Stimulated activated CD4-positive, alpha-beta T cell treated with anti-CD3 and anti-CD28 coated beads, Interleukin-1b, Interleukin-23, amount 100 ng/mL, for 24 hours (primary cell): ENCODE results near the gene ATP6V1F.

Experiments
- DNase-seq, 4 experiments: peaks; one replicate each; pipeline ENCODE4 v3.0.0-alpha.2; 2020; ENCODE audit warnings: low read depth in 4 of 4, low spot score in 1 of 4

The ATP6V1F gene

DNA sequence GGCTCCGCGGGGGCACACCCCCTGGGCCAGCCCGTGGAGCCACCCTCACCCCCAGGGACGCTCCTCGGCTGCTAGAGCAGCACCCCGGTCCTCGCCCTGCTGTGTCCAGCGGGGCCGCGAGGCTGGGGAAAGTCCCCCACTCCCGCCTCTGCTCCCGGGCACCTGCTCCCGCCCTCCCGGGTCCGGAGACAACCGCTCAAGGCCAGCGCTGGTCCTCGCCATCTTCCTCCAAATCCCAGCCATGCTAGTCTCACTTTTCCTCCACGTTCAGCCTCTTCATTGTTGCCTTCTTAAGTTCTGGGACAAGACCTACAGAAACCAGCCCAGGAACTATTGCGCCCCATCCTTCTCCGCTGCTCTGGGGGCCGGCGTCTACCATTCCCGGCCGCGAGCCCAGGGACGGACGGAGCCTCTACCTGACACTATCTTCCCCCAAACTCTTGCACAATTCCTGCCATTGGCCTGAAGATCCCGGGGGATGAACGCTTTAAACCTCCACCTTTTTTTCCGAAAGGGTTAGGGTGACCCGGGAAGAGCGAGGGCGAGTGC is 52.7 kb downstream of the ATP6V1F start:
- no peak for DNase-seq
